K562 (cell line): ENCODE results near the gene CHTOP. TPM values are rescaled to one million over a fixed set of nuclear protein-coding genes. Genes with fewer than 3 reads are reported as not detected.

Source experiments
- CCNT2 ChIP-seq: IDR thresholded peaks from 2 replicates; pipeline ENCODE4 v1.6.1; 2011; ENCODE audit warnings: borderline replicate concordance, low read depth, mild to moderate bottlenecking, moderate library complexity, mixed read lengths, low read length; ENCODE audit not compliant: insufficient read length; ENCODE audit errors: extremely low read depth
- CEBPZ ChIP-seq: fragments of 150-350 bp; IDR thresholded peaks from 2 replicates; pipeline ENCODE4 v1.6.1; 2014; ENCODE audit warnings: low read depth, mild to moderate bottlenecking, low read length, borderline replicate concordance
- ESRRA ChIP-seq: fragments of 450-650 bp; IDR thresholded peaks from 2 replicates; pipeline ENCODE4 v1.6.1; 2014; ENCODE audit warnings: low read depth, mild to moderate bottlenecking, moderate library complexity, borderline replicate concordance
- EWSR1 ChIP-seq: fragments of 450-650 bp; IDR thresholded peaks from 2 replicates; pipeline ENCODE4 v1.6.1; 2018; ENCODE audit warnings: borderline replicate concordance, mild to moderate bottlenecking, low read depth, moderate library complexity; ENCODE audit not compliant: partially characterized antibody
- FOXP4 ChIP-seq: sonication (generic); formaldehyde crosslinking; IDR thresholded peaks from 2 replicates; pipeline ENCODE4 v1.8.0; 2022; ENCODE audit warnings: mild to moderate bottlenecking, missing genetic modification reagents, borderline replicate concordance
- HDGF ChIP-seq: fragments of 450-650 bp; IDR thresholded peaks from 2 replicates; pipeline ENCODE4 v1.6.1; 2016
- KLF1 ChIP-seq: fragments of 450-650 bp; IDR thresholded peaks from 2 replicates; pipeline ENCODE4 v1.6.1; 2016; ENCODE audit warnings: missing genetic modification characterization, missing compliant biosample characterization
- MEF2A ChIP-seq: IDR thresholded peaks from 2 replicates; pipeline ENCODE4 v1.6.1; 2011; ENCODE audit warnings: low read depth, mild to moderate bottlenecking, low read length, moderate library complexity; ENCODE audit not compliant: control insufficient read depth
- POLR2A ChIP-seq: fragments of 450-650 bp; conservative IDR thresholded peaks from 2 replicates; pipeline ENCODE4 v1.6.1; 2016
- POLR2B ChIP-seq: fragments of 450-650 bp; IDR thresholded peaks from 2 replicates; pipeline ENCODE4 v1.6.1; 2018; ENCODE audit warnings: low read depth; ENCODE audit not compliant: partially characterized antibody
- RFX1 ChIP-seq: fragments of 450-650 bp; IDR thresholded peaks from 2 replicates; pipeline ENCODE4 v1.6.1; 2016; ENCODE audit warnings: mild to moderate bottlenecking, moderate library complexity
- SMARCA4 ChIP-seq: fragments of 450-650 bp; IDR thresholded peaks from 2 replicates; pipeline ENCODE4 v1.6.1; 2016
- TRIM28 ChIP-seq: fragments of 450-650 bp; IDR thresholded peaks from 2 replicates; pipeline ENCODE4 v1.6.1; 2017
- ZBTB2 ChIP-seq: fragments of 450-650 bp; IDR thresholded peaks from 2 replicates; pipeline ENCODE4 v1.6.1; 2016; ENCODE audit warnings: antibody characterized with exemption
- ZNF518B ChIP-seq: fragments of 250-450 bp; sonication (Bioruptor Pico); IDR thresholded peaks from 2 replicates; pipeline ENCODE4 v1.5.0; 2021; ENCODE audit warnings: mild to moderate bottlenecking, moderate library complexity
- ZNF699 ChIP-seq: fragments of 250-450 bp; sonication (Bioruptor Pico); IDR thresholded peaks from 2 replicates; pipeline ENCODE4 v1.8.0; 2021; ENCODE audit warnings: mild to moderate bottlenecking, moderate library complexity; ENCODE audit not compliant: insufficient replicate concordance
- ZNF76 ChIP-seq: fragments of 250-450 bp; sonication (Bioruptor Pico); IDR thresholded peaks from 2 replicates; pipeline ENCODE4 v1.4.0; 2020; ENCODE audit warnings: mild to moderate bottlenecking, moderate library complexity, borderline replicate concordance
- ZNF778 ChIP-seq: fragments of 450-650 bp; formaldehyde crosslinking; IDR thresholded peaks from 2 replicates; pipeline ENCODE4 v1.4.0; 2020; ENCODE audit warnings: mild to moderate bottlenecking, moderate library complexity
- ZSCAN32 ChIP-seq: fragments of 450-650 bp; formaldehyde crosslinking; IDR thresholded peaks from 2 replicates; pipeline ENCODE4 v1.4.0; 2020; ENCODE audit warnings: mild to moderate bottlenecking, moderate library complexity
- polyA plus RNA-seq, 8 experiments: library from polyadenylated mRNA; depleted of rRNA in 4 of 8; stranded (reverse) in 5 of 8; unstranded in 3 of 8; fragments of >200 nt; fragmentation: Nextera tagmentation in 2 of 8; fragmentation: Illumina TruSeq in 1 of 8; extraction: Ambion mirVana in 2 of 8; extraction: Trizol in 1 of 8; gene quantifications; 2 replicates each; pipeline versions ENCODE4 v1.2.1 to v1.2.3, GENCODE V29; 2011 to 2014; ENCODE audit warnings: inconsistent platforms in 1 of 8, missing spikeins in 1 of 8
- total RNA-seq, 7 experiments: library from RNA; depleted of rRNA in 6 of 7; stranded (reverse); fragments of >200 nt in 6 of 7; fragmentation: Illumina TruSeq in 2 of 7; extraction: Trizol in 2 of 7; gene quantifications; 2 replicates each; pipeline versions ENCODE4 v1.2.1 to v1.2.3, GENCODE V29; 2011 to 2021; ENCODE audit warnings: low replicate concordance in 1 of 7

CHTOP gene
- total and polyA plus RNA-seq, 9 of the 15 experiments (the other 6 are each of a cell fraction or from before 2014, with no cell fraction given): 10.2 to 91.8 (median 60.8) TPM

- TF ChIP-seq ZNF699 (CRISPR knock-in tag) (no peak), CCNT2 (no peak), POLR2A (peak; percentile 82), ZNF518B (CRISPR knock-in tag) (no peak), RFX1 (peak; percentile 57), ZNF778 (CRISPR knock-in tag) (no peak), EWSR1 (peak; percentile 65), ZSCAN32 (no peak), SMARCA4 (no peak), HDGF (no peak), ZBTB2 (no peak), POLR2B (peak; percentile 67), KLF1 (tag) (no peak), FOXP4 (CRISPR knock-in tag) (no peak), MEF2A (no peak), CEBPZ (no peak), ESRRA (0 out of 2 replicates have a peak, but pooled peaks have one; percentile 15), ZNF76 (no peak), TRIM28 (no peak)
These were observed 27.3 kb downstream of the CHTOP start (continued) for GRCh38 chr1:153661111-153661708.
